Mesenchymal stem cell (in vitro differentiated cells and primary cell): ENCODE results near the gene TRIM31.

Experiments used
- DNase-seq: peaks from one replicate; pipeline ENCODE4 v3.0.0-alpha.2; 2013
- H2AFZ ChIP-seq: one replicate; pipeline ENCODE4 v1.6.1; 2013; ENCODE audit warnings: low read depth, mild to moderate bottlenecking, control low read depth, inconsistent platforms, low read length, moderate library complexity
- H2AK5ac ChIP-seq: 2 replicates; pipeline ENCODE4 v1.6.1; 2013; ENCODE audit warnings: low read length, moderate library complexity, mild to moderate bottlenecking, inconsistent platforms; ENCODE audit not compliant: severe bottlenecking
- H2BK120ac ChIP-seq: one replicate; pipeline ENCODE4 v1.6.1; 2013; ENCODE audit warnings: low read depth, mild to moderate bottlenecking, inconsistent platforms, low read length, moderate library complexity
- H2BK12ac ChIP-seq, 2 experiments: one replicate each; pipeline ENCODE4 v1.6.1; 2013; ENCODE audit warnings: inconsistent platforms in 2 of 2, low read length in 2 of 2, mild to moderate bottlenecking in 2 of 2, moderate library complexity in 2 of 2, control low read depth in 1 of 2
- H2BK15ac ChIP-seq: one replicate; pipeline ENCODE4 v1.6.1; 2013; ENCODE audit warnings: mild to moderate bottlenecking, low read depth, inconsistent platforms; ENCODE audit not compliant: poor library complexity, severe bottlenecking
- H2BK5ac ChIP-seq: 2 replicates; pipeline ENCODE4 v1.6.1; 2013; ENCODE audit warnings: low read depth, mild to moderate bottlenecking, low read length, control low read depth, inconsistent platforms; ENCODE audit not compliant: poor library complexity, severe bottlenecking
- H3K14ac ChIP-seq, 2 experiments: one replicate each; pipeline ENCODE4 v1.6.1; 2013; ENCODE audit warnings: inconsistent platforms in 2 of 2, low read length in 2 of 2, control low read depth in 1 of 2, mild to moderate bottlenecking in 1 of 2, moderate library complexity in 1 of 2
- H3K18ac ChIP-seq, 2 experiments: one replicate each; pipeline ENCODE4 v1.6.1; 2013; ENCODE audit warnings: inconsistent platforms in 2 of 2, low read length in 2 of 2, control low read depth in 1 of 2, low read depth in 1 of 2, mild to moderate bottlenecking in 1 of 2
- H3K23ac ChIP-seq, 2 experiments: one replicate each; pipeline ENCODE4 v1.6.1; 2013; ENCODE audit warnings: inconsistent platforms in 2 of 2, low read length in 2 of 2, mild to moderate bottlenecking in 2 of 2, moderate library complexity in 2 of 2, control low read depth in 1 of 2
- H3K27ac ChIP-seq: 2 replicates; pipeline ENCODE4 v1.5.1; 2013; ENCODE audit warnings: mild to moderate bottlenecking, moderate library complexity, low read length, control low read depth, inconsistent platforms; ENCODE audit not compliant: poor library complexity, severe bottlenecking
- H3K27me3 ChIP-seq, 2 experiments: 2 replicates each; pipeline versions ENCODE4 v1.6.1 to v1.7.0; 2013; ENCODE audit warnings: low read length in 2 of 2, mild to moderate bottlenecking in 2 of 2, moderate library complexity in 2 of 2, control low read depth in 1 of 2, inconsistent platforms in 1 of 2; ENCODE audit not compliant: control insufficient read depth in 1 of 2, insufficient read depth in 1 of 2
- H3K36me3 ChIP-seq, 2 experiments: 2 replicates each; pipeline versions ENCODE4 v1.6.1 to v1.7.0; 2013; ENCODE audit warnings: low read length in 2 of 2, control low read depth in 1 of 2, inconsistent platforms in 1 of 2, low read depth in 1 of 2, mild to moderate bottlenecking in 1 of 2; ENCODE audit not compliant: insufficient read depth in 2 of 2, control insufficient read depth in 1 of 2
- H3K4ac ChIP-seq, 2 experiments: one replicate each; pipeline ENCODE4 v1.6.1; 2013; ENCODE audit warnings: inconsistent platforms in 2 of 2, low read length in 2 of 2, mild to moderate bottlenecking in 2 of 2, moderate library complexity in 2 of 2, control low read depth in 1 of 2, low read depth in 1 of 2
- H3K4me1 ChIP-seq: 2 replicates; pipeline ENCODE4 v1.6.1; 2013; ENCODE audit warnings: low read depth, low read length, control low read depth; ENCODE audit not compliant: control insufficient read depth, insufficient read depth
- H3K4me2 ChIP-seq: 2 replicates; pipeline ENCODE4 v1.6.1; 2013; ENCODE audit warnings: low read length, mild to moderate bottlenecking, inconsistent platforms; ENCODE audit not compliant: poor library complexity, severe bottlenecking
- H3K4me3 ChIP-seq, 2 experiments: 2 replicates each; pipeline versions ENCODE4 v1.5.1 to v1.7.0; 2013; ENCODE audit warnings: low read length in 2 of 2, mild to moderate bottlenecking in 2 of 2, control low read depth in 1 of 2, low read depth in 1 of 2; ENCODE audit not compliant: insufficient read depth in 1 of 2
- H3K79me1 ChIP-seq: replicated peaks from 2 replicates; pipeline ENCODE4 v1.6.1; 2013; ENCODE audit warnings: mild to moderate bottlenecking, control low read depth, low read length, inconsistent platforms; ENCODE audit not compliant: poor library complexity, severe bottlenecking
- H3K9ac ChIP-seq: 2 replicates; pipeline ENCODE4 v1.7.0; 2013; ENCODE audit warnings: mild to moderate bottlenecking, low read length, moderate library complexity
- H3K9me3 ChIP-seq: 2 replicates; pipeline ENCODE4 v1.7.0; 2013; ENCODE audit warnings: mild to moderate bottlenecking, low read length; ENCODE audit not compliant: control insufficient read depth
- H4K8ac ChIP-seq: one replicate; pipeline ENCODE4 v1.6.1; 2013; ENCODE audit warnings: inconsistent platforms, mild to moderate bottlenecking, low read length, moderate library complexity
- H4K91ac ChIP-seq: one replicate; pipeline ENCODE4 v1.6.1; 2013; ENCODE audit warnings: mild to moderate bottlenecking, low read length, inconsistent platforms
- WGBS: methylation state at CpG from one replicate; pipeline ENCODE4 v1.1.7; 2013; ENCODE audit warnings: mixed read lengths; 5-methylcytosine and 5-hydroxymethylcytosine counted together

TRIM31 gene

GRCh38 chr6:30129265-30130178 lies 16.6 kb upstream of the TRIM31 start:
- Histone ChIP-seq H2BK120ac (no peak overlapping the region), H3K36me3 (no peaks in the 10 kb centered on the region), H3K27me3 (peaks cover 63 to 66% of the 10 kb centered on the region in 2 experiments), H3K9me3 (no peaks in the 10 kb centered on the region), H2BK5ac (no peak overlapping the region), H4K91ac (no peak overlapping the region), H2BK15ac (no peak overlapping the region), H3K18ac (no peak overlapping the region), H2AK5ac (no peak overlapping the region), H3K4me1 (peaks cover 7% of the 10 kb centered on the region), H3K23ac (no peak overlapping the region), H3K4ac (no peak overlapping the region), H4K8ac (no peak overlapping the region), H2BK12ac (no peak overlapping the region), H3K14ac (no peak overlapping the region), H3K79me1 (no peaks in the 10 kb centered on the region), H3K27ac (no peak overlapping the region), H3K4me3 (no peak overlapping the region), H3K9ac (no peak overlapping the region), H3K4me2 (no peak overlapping the region), H2AFZ (no peak overlapping the region)
- DNase-seq = no peak
- 75% methylated on average over 7 of the region's 10 CpGs for WGBS

GRCh38 chr6:30127238-30128093 lies 14.6 kb upstream of the TRIM31 start:
- H2AK5ac ChIP-seq = no peak overlapping the region
- H2BK5ac ChIP-seq = no peak overlapping the region
- 3% methylated on average over 41 of the region's 50 CpGs for WGBS

GRCh38 chr6:30122515-30122914 lies 9.6 kb upstream of the TRIM31 start:
- Histone ChIP-seq H2BK12ac (no peak overlapping the region), H2AFZ (no peak overlapping the region), H2BK120ac (no peak overlapping the region), H3K14ac (no peak overlapping the region), H3K4me1 (peaks cover 5% of the 10 kb centered on the region), H4K91ac (no peak overlapping the region), H2AK5ac (no peak overlapping the region), H3K9me3 (no peaks in the 10 kb centered on the region), H3K9ac (no peak overlapping the region), H4K8ac (no peak overlapping the region), H3K27me3 (peaks cover 16 to 29% of the 10 kb centered on the region in 2 experiments), H3K27ac (no peak overlapping the region), H3K36me3 (no peaks in the 10 kb centered on the region), H2BK15ac (no peak overlapping the region), H3K4ac (no peak overlapping the region), H3K79me1 (no peaks in the 10 kb centered on the region), H3K18ac (no peak overlapping the region), H3K23ac (no peak overlapping the region), H2BK5ac (no peak overlapping the region), H3K4me2 (no peak overlapping the region), H3K4me3 (no peak overlapping the region)
- whole genome bisulfite sequencing = 69% methylated on average over 2 of the region's 2 CpGs
- no peak for DNase-seq

More at GRCh38 chr6:30127238-30128093, 14.6 kb upstream of the TRIM31 start:
- H3K36me3 ChIP-seq = no peaks in the 10 kb centered on the region
- peaks cover 7% of the 10 kb centered on the region for H3K4me1 ChIP-seq
- no peak overlapping the region for H4K91ac ChIP-seq
- no peak for DNase-seq
- peak overlapping the region; percentile 32 for H3K4me2 ChIP-seq
- H3K4me3 ChIP-seq = peak overlapping the region in 1 of 2 experiments; percentile 66
- no peak overlapping the region for H2BK120ac ChIP-seq
- H3K23ac ChIP-seq = no peak overlapping the region
- peak overlapping the region; percentile 4 for H3K9ac ChIP-seq
- H2BK12ac ChIP-seq = no peak overlapping the region
- no peak overlapping the region for H3K4ac ChIP-seq
- H3K18ac ChIP-seq = no peak overlapping the region
- H3K14ac ChIP-seq = no peak overlapping the region
- H3K79me1 ChIP-seq = no peaks in the 10 kb centered on the region
- no peak overlapping the region for H3K27ac ChIP-seq
- H4K8ac ChIP-seq = no peak overlapping the region
- H3K27me3 ChIP-seq = peaks cover 59 to 60% of the 10 kb centered on the region in 2 experiments
- no peaks in the 10 kb centered on the region for H3K9me3 ChIP-seq
- H2AFZ ChIP-seq = no peak overlapping the region
- no peak overlapping the region for H2BK15ac ChIP-seq
